ENCODE results near the gene KAT2A. TPM values are rescaled to one million over a fixed set of nuclear protein-coding genes. Genes with fewer than 3 reads are reported as not detected.

Gene KAT2A
- total RNA-seq, 3 donors from 2014 or later (not counting 1 experiment from before 2014, with no cell fraction given), result 29.6 to 32.8 (median 29.9) TPM

- Histone ChIP-seq H3K9me3 (ENCODE audit: control insufficient read depth, insufficient read depth, low read length) (no peaks in the 10 kb centered on the region), H3K27me3 (ENCODE audit: control insufficient read depth, insufficient read depth, low read length) (no peaks in the 10 kb centered on the region), H3K4me1 (ENCODE audit: control insufficient read depth, insufficient read depth, low read length) (peaks cover 6% of the 10 kb centered on the region), H3K4me3 (ENCODE audit: low read length) (no peak overlapping the region), H3K36me3 (ENCODE audit: control insufficient read depth, insufficient read depth, low read length) (no peaks in the 10 kb centered on the region), H3K27ac (ENCODE audit: low read length) (no peak overlapping the region)
- peaks cover 0 to 6% of the 10 kb centered on the region in 2 donors for H3K27me3 Mint-ChIP-seq (ENCODE audit: low read depth in 2 of 2)
- TF ChIP-seq, protein P1, sequence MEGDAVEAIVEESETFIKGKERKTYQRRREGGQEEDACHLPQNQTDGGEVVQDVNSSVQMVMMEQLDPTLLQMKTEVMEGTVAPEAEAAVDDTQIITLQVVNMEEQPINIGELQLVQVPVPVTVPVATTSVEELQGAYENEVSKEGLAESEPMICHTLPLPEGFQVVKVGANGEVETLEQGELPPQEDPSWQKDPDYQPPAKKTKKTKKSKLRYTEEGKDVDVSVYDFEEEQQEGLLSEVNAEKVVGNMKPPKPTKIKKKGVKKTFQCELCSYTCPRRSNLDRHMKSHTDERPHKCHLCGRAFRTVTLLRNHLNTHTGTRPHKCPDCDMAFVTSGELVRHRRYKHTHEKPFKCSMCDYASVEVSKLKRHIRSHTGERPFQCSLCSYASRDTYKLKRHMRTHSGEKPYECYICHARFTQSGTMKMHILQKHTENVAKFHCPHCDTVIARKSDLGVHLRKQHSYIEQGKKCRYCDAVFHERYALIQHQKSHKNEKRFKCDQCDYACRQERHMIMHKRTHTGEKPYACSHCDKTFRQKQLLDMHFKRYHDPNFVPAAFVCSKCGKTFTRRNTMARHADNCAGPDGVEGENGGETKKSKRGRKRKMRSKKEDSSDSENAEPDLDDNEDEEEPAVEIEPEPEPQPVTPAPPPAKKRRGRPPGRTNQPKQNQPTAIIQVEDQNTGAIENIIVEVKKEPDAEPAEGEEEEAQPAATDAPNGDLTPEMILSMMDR (IDR thresholded peaks at IDR 0.05), result no peak
- peaks cover 0 to 4% of the 10 kb centered on the region in 2 donors for H3K4me1 Mint-ChIP-seq
- intact Hi-C loops (cut with micrococcal nuclease), result no loop called here
- H3K4me3 Mint-ChIP-seq, result no peak overlapping the region
- DNase-seq (no peak), ATAC-seq (no peak)
- no peaks in the 10 kb centered on the region for H3K36me3 Mint-ChIP-seq
- 95% methylated on average over 19 of the region's 19 CpGs for WGBS (ENCODE audit: insufficient coverage)
- H3K9me3 Mint-ChIP-seq, result no peaks in the 10 kb centered on the region
- no peak overlapping the region for H3K27ac Mint-ChIP-seq
Measured at GRCh38 chr17:42166196-42166763, 45.1 kb upstream of the KAT2A start.

DNA sequence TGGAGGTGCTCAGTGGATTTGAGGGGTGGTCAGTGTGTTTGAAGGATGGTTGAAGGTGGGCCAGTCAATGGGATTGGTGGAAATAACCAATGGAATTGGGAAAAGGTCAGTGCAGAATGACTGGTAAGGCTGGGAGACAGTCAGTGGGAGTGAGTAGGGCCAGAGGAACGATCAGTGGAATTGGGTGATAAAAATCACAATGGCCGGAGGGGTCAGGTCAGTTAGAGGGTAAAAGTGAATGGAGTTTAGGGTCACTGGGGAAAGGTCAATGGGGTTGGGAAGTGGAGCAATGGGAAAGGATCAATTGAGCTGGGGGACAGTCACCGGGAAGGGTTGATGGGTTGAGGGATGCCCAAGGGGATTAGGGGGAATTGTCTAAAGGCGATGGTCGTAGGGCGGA lies 44.6 kb upstream of the KAT2A start:
- TF ChIP-seq, protein P1 (IDR thresholded peaks at IDR 0.05), result no peak
- no peaks in the 10 kb centered on the region for H3K36me3 ChIP-seq (ENCODE audit: control insufficient read depth, insufficient read depth, low read length)
- intact Hi-C loops (cut with micrococcal nuclease), result no loop called here
- H3K36me3 Mint-ChIP-seq, result no peaks in the 10 kb centered on the region
- peaks cover 8% of the 10 kb centered on the region for H3K4me1 ChIP-seq (ENCODE audit: control insufficient read depth, insufficient read depth, low read length)
- WGBS (ENCODE audit: insufficient coverage), result 96% methylated on average over 6 of the region's 6 CpGs
- DNase-seq (no peak), ATAC-seq (no peak)
- H3K27ac Mint-ChIP-seq, result no peak overlapping the region
- no peak overlapping the region for H3K4me3 ChIP-seq (ENCODE audit: low read length)
- H3K27me3 Mint-ChIP-seq (ENCODE audit: low read depth in 2 of 2), result peaks cover 0 to 6% of the 10 kb centered on the region in 2 donors
- H3K9me3 ChIP-seq (ENCODE audit: control insufficient read depth, insufficient read depth, low read length), result no peaks in the 10 kb centered on the region
- no peak overlapping the region for H3K27ac ChIP-seq (ENCODE audit: low read length)
- H3K4me3 Mint-ChIP-seq, result no peak overlapping the region
- no peaks in the 10 kb centered on the region for H3K27me3 ChIP-seq (ENCODE audit: control insufficient read depth, insufficient read depth, low read length)
- H3K4me1 Mint-ChIP-seq, result peaks cover 0 to 4% of the 10 kb centered on the region in 2 donors
- no peaks in the 10 kb centered on the region for H3K9me3 Mint-ChIP-seq

DNA sequence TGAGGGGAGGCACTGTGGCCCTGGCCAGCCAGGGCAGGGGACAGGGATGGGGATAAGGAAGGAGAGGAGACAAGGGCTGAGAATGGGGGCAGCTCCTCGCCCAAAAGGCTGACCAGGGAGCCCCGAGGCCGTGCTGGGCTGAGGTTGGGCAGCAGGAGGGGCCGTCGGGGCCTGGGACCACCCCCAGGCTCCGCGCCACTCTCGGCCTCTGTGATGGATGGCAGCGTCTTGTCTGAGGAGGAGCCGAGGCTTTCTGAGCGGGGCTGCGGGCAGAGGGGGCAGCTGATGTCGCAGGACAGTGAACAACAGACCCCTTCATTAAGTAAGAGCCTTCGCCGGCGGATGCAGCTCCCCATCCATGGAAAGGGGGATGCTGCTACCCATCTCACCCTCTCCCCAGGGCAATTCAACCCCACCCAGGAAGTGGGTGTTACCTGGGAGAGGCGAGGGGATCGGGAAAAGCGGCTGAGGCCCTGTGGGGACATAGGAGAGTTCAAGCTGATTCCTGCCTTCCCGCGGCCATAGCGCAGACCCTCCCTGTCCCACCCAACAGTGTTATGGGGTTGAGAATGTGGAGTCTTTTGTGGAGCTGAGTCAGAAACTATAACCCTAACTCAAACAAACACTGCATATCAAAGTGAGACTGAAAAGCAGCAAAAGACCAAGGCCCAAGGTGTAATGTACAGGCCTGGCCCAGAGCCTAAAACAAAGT lies 42.7 kb upstream of the KAT2A start:
- TF ChIP-seq, protein P1 (IDR thresholded peaks at IDR 0.05), result no peak
- H3K27ac Mint-ChIP-seq, result no peak overlapping the region
- peaks cover 0 to 4% of the 10 kb centered on the region in 2 donors for H3K4me1 Mint-ChIP-seq

More for the DNA sequence above, 42.7 kb upstream of the KAT2A start:
- ATAC-seq (no peak), DNase-seq (no peak)
- intact Hi-C loops (cut with micrococcal nuclease), result no loop called here
- Mint-ChIP-seq H3K9me3 (no peaks in the 10 kb centered on the region), H3K27me3 (ENCODE audit: low read depth in 2 of 2) (peaks cover 0 to 3% of the 10 kb centered on the region in 2 donors), H3K36me3 (no peaks in the 10 kb centered on the region), H3K4me3 (no peak overlapping the region)
- Histone ChIP-seq H3K4me3 (ENCODE audit: low read length) (no peak overlapping the region), H3K27ac (ENCODE audit: low read length) (no peak overlapping the region), H3K36me3 (ENCODE audit: control insufficient read depth, insufficient read depth, low read length) (no peaks in the 10 kb centered on the region), H3K9me3 (ENCODE audit: control insufficient read depth, insufficient read depth, low read length) (no peaks in the 10 kb centered on the region), H3K27me3 (ENCODE audit: control insufficient read depth, insufficient read depth, low read length) (no peaks in the 10 kb centered on the region), H3K4me1 (ENCODE audit: control insufficient read depth, insufficient read depth, low read length) (peaks cover 8% of the 10 kb centered on the region)
- WGBS (ENCODE audit: insufficient coverage), result 88% methylated on average over 16 of the region's 22 CpGs
